HG03521 (cell line): ENCODE results near the gene MED15.
"Not testable (repeated sequence)": the region's sequence is repeated elsewhere in the genome, so short reads cannot be mapped to it uniquely, and the experiment has no call there.

Experiments
- ATAC-seq: cut with Tn5 transposase; IDR thresholded peaks from one replicate; pipeline ENCODE4 v1.9.1; 2021; ENCODE audit warnings: mild to moderate bottlenecking, moderate library complexity; ENCODE audit not compliant: unreplicated experiment

Gene MED15

DNA sequence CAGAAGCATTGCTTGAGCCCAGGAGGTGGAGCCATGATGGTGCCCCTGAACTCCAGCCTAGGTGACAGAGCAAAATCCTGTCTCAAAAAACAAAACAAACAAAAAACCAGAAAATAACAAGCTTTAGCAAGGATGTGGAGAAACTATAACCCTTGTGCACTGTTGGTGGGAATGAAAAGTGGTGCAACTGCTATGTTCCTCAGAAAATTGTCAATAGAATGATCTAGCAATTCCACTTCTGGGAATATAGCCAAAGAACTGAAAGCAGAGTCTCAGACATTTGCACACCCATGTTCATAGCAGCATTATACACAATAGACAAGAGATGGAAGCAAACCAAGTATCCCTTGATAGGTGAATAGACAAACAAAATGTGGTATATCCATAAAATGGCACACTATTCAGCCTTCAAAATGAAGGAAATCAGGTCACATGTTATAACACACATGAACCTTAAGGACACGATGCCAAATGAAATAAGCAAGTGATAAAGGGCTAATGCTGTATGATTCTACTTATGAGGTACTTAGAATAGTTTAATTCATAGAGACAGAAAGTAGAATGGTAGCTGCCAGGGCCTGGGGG is 27.7 kb upstream of the MED15 start:
- no peak for ATAC-seq

DNA sequence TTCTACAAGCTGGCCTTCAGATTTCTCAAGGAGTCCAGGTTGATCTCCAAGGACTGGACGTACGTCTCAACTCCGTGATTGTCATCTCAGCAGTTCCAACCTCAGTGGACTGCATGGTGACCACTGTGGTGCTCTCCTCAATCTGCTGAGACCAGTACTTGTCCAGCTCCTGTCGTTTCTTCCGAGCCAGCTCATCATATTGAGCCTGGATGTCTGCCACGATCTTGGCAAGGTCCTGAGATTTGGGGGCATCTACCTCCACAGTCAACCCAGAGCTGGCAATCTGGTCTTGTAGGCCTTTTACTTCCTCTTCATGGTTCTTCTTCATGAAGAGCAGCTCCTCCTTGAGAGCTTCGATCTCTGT is 24.3 kb upstream of the MED15 start:
- not testable (repeated sequence) for ATAC-seq

DNA sequence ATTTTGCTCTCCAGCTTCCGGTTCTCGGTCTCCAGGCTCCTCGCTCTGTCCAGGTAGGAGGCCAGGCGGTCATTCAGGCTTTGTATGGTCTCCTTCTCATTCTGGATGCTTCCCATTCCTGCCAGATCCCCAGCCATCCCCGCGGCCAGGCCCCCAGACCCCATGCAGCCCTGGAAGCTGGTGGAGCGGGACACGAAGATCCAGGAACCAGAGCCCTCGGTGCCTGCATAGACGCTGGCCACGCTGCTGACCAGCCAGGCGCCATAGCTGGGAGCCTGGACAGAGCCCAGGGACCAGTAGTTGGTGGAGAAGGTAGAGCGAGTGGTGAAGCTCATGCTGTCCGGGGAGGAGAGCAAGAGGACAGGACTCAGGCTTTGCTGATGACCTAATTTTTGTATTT is 23.6 kb upstream of the MED15 start:
- no peak for ATAC-seq

DNA sequence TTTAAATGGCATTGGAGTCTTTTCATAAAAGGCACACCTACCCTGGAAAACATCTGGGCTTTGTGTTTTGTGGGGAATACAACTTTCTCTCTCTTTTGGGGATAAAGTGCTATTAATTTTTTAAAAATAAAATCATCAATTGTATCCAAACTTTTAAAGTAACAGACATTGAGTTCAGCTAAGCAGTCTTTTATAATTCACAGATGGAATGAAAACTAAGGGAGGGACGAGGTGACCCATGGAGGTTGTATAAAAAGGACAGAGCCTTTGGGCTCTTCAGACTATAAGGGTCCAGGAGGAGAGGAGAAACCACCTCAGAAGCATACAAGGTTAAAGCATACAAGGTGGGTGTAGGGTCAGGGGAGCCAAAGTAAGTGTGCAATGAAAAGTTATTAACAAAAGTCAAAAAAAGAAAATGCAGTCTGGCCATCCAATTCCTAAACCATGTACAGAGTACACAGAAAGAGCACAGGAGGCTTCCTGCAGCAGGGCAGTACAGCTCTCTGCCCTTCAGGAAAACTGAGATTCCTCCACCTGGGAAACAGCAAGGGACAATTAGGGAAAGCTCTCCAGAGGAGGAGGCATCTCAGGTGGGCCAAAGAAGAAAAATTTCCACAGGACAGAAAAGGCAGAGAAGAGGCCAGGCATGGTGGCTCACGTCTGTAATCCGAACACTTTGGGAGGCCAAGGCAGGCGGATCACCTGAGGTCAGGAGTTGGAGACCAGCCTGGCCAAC is 22.3 kb upstream of the MED15 start:
- no peak for ATAC-seq

DNA sequence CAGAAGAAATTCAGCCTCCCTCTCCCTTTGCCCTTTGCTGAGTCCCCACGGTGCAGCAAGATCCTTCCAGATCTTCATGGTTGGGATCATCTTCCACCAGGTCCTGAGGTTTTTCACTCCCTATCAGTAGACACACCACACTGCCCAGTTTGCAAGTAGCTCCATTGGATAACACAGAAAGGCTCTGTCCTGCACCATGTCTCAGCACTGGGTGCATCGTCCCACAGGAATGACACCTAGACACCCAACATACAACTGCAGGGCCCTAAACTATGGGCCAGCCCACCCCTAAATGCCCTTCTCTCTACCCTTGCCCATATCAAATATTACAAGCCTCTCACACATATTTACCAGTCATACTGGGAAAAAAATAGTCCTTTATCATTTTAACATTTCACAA is 21.2 kb upstream of the MED15 start:
- no peak for ATAC-seq

DNA sequence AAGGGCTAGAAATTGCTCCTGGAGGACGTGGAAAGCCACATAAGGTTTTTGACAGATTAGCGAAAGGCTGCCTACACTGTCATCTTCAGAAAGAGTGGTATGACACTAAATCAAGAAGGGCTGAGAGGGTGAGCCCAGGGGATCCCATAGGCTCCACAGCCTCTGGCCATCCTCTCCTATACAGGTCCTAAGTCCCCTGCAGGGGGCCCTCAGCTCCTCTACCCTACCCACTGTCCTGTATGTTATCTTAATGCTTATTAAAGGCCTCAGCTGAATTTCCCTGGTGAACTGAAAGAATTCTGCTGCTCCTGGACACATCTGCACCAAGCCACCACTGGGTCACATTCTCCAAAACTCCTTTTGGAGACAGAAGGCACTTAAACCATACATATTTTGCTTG is 19.7 kb upstream of the MED15 start:
- no peak for ATAC-seq

DNA sequence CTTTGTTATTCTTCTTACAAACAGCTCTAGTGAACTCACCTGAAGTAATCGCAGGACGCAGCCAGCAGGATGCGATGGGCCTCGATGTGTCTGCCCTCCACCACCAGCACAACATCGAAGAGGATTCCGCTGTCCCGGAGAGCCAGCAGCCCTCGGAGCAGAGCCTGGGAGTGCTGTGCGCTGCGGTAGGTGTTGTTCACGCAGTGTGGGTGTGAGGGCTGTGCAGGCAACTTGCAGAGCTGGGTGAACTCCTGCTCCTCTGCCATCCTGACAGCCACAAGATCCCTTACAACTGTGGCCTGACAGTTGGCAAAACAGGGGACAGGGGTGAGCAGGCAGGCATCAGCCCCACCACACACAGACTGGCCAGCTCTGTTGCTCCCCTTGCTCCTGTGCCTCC is 18.5 kb upstream of the MED15 start:
- no peak for ATAC-seq

DNA sequence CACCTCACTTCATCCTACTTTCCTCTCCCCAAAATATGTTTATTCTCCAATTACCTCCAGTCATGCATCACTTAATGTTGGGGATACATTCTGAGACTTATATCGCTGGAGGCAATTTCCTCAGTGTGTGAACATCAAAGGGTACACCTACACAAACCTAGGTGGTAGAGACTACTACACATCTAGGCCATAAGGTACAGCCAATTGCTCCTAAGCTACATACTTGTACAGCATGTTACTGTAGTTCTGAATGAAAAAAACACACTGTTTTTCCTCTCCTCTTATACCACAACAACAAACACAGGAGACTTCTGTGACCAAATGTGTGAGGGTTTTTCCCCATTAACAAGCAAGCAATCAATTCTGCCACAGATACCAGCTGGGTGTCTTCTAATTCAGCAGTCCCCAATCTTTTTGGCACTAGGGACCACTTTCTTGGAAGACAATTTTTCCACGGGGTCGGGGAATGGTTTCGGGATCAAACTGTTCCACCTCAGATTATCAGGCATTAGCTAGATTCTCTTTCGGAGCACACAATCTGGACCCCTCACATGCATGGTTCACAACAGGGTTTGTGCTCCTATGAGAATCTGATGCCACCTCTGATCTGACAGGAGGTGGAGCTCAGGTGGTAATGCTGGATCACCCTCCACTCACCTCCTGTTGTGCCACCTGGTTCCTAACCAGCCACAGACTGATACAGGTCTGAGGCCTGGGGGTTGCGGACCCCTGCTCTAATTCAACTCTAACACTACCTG is 17.0 kb upstream of the MED15 start:
- ATAC-seq, result no peak

DNA sequence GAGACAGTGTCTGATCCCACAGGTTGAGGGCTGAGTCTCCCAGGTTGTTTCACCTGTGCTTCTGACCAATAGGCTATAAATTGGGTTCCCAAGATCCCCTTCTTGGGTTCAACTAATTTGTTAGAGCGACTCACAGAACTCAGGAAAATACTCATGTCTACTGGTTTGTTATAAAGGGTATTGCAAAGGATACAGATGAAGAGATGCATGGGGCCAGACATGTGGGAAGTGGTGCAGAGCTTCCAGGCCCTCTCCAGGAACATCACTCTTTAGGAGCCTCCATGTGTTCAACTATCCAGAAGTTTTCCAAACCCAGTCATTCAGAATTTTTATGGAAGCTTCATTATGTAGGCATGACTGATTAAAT is 16.5 kb upstream of the MED15 start:
- no peak for ATAC-seq

DNA sequence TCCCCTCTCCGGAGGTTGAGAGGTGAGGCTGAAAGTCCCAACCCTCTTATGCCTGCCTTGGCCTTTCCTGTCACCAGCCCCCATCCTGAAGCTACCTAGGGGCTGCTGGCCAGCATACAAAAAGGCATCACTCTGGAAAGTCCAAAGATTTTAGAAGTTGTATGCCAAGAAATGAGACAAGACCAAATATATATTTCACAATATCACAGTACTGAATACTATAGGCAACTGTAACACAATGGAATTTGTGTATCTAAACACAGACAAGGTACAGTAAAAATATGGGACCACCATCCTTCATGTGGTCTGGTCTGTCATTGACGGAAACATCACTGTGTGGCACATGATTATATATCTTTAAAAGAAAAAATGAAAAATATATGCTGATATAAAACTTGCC is 16.1 kb upstream of the MED15 start:
- ATAC-seq, result no peak

DNA sequence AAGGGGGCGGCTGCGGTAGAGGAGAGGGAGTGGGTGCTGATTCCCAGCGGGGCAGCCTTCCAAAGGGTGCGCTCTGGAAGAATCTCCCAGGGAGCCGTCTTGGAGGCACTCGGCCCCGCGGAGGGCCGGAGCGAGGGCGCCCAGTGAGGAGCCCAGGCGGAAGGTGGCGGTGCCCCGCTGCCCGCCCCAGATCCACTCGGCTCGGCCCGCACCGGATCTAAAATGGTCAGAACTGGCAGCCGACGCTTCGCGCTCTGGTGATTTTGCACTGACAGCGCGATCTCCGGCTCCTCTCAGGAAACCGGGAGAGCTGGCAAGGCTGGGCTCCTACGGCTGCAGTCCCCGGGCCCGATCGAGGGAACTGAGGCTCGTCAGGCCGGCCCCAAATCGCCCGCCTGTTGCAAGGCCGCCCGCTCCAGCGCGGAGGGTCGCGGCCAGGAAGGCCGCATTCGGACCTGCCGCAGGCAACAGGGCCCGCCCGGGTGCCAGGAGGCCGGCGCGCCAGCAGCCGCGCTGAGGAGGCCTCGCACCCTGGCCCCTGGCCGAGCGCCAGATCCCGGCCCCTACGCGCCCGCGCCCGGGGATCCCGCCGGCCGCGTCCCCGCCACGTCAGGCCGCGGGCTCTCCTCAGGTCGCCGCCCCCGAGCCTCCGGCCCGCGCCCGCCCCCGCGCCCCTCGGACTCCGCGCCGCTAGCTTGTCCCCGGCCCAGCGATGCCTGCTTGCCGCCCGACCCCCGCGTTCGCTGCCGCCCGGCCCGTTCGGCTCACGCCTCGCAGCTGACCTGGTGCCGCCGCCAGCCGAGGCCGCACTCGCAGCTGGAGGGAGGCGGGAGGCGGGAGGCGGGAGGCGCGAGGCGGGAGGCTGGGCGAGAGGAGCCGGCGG is 12.2 kb upstream of the MED15 start, which contains the start of gene KLHL22:
TSS of gene KLHL22 (minus strand) at position 818 of the 883 bp plus-strand sequence. CDS start 6,584 bp downstream, outside the sequence.
- ATAC-seq, result peak; percentile 45

DNA sequence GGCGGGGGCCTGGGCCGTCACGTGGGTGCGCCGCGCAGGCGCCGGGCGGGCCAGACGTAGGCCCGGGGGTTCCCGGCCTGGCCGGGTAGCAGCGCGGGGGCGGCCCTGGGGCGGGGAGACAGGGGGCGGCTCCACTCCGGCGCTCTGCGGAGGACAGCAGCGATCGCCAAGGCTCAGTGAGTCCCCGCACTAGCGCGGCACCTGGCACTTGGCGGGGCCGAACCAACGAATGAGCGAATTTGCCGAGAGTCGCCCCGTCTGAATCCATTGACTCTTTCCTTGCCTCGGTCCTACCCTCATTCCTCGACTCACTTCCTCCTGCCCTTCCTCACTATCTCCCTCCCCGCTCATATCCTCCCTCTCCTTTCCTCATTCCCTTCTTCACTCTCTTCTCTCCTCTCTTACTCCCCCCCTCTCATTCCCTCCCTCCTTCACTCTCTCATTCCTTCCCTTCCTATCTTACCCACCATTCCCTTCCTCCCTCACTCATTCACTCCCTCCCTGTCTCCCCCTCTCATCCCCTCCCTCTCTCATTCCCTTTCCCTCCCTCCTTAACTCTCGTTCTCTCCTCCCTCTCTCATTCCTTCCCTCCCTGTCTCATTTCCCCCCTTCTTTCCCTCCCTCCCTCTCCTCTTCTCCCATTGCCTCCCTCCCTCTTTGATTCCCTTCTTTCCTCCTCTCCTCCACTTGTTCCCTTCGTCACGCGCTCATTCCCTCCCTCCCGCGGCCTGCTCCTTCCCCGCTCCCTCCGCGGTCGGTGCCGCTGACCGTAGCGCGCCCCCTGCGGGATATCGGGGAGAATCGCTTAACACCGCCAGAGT is 11.3 kb upstream of the MED15 start:
- peak; percentile 86 for ATAC-seq

DNA sequence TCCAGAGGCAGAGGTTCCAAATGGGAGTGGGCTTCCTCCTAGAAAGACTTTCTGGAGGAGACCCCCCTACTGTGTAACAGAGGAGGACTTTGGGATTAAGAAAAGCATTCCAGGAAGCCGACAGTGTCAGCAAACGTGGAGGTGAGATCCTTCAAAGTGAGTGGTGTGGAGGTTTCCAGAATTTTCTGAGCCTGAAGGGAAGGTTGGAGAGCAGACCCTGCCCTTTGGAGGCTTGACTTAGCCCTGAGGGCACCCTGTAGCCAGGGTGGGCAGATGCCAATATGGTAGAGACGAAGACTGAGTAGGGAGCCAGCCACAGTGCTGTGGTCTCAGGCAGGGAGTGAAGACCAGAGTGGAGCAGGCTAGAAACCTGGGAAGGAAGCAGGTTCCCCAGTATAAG is 10.0 kb upstream of the MED15 start:
- no peak for ATAC-seq

DNA sequence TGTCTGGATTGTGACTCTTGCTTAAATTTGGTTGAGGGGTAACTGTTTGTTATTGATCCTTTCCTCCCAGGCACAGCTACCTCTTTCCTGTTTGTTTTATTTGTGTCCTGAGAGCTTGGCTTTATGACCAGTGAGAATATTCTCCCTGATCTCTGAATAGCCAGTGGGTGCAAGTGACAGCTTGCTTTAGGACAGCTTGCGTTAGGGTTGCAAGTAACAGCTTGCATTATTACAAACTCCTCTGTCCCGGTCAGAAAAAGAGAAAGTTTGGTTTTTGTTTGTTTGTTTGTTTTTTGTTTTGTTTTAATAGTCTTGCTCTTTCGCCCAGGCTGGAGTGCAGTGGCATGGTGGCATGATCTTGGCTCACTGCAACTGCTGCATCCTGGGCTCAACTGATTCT is 8.5 kb upstream of the MED15 start:
- ATAC-seq, result no peak

DNA sequence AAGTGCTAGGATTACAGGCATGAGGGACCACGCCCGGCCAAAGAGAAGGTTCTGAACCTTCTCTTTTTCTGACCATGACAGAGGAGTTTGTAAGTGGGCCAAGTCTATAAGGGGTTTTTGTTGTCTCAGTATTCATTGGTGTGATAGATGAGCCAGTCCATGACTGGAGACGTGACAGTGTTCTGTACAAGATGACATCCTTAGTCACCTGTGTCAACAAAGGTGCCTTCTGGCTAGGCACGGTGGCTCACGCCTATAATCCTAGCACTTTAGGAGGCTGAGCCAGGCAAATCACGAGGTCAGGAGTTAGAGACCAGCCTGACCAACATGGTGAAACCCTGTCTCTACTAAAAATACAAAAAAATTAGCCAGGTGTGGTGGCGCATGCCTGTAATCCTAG is 7.6 kb upstream of the MED15 start:
- no peak for ATAC-seq

DNA sequence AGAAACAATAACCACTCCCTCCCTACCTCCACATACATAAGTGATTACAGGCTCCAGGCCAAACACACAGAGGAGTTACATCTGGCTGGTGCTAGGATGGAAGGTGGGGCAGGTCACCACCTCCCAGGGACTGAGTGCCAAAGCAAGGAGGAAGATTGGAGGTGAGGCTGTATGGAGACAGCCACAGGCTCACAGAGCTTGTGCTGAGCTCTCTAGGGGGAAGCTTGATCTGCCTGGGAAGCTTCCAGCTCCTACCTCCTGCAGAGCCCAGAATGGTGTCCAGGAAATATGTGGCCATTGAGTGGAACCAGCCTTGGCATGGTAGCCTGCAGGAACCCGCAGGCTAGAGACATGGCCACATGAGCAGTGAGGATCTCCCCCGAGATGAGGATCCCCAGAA is 3.6 kb upstream of the MED15 start:
- no peak for ATAC-seq

DNA sequence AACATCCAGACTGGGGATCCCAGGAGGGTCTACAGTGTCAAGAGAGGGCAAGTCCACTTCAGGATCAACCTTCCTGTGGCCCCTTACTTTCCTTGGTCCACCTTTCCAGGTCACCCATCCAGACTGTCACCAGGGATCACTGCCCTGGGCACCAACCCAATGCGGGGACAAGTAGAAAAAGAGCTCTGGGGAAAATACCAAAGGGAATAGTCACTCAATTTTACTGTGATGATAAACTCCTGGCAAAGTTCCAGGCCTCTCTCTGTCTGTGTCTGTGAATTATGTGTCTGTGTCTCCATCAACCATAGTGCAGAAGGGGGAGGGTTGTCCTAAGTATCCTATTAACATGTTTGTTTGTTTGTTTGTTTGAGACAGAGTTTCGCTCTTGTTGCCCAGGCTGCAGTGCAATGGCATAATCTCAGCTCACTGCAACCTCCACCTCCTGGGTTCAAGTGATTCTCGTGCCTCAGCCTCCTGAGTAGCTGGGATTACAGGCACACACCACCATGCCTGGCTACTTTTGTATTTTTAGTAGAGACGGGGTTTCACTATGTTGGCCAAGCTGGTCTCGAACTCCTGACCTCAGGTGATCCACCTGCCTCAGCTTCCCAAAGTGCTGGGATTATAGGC is 3.0 kb upstream of the MED15 start:
- not testable (repeated sequence) for ATAC-seq

DNA sequence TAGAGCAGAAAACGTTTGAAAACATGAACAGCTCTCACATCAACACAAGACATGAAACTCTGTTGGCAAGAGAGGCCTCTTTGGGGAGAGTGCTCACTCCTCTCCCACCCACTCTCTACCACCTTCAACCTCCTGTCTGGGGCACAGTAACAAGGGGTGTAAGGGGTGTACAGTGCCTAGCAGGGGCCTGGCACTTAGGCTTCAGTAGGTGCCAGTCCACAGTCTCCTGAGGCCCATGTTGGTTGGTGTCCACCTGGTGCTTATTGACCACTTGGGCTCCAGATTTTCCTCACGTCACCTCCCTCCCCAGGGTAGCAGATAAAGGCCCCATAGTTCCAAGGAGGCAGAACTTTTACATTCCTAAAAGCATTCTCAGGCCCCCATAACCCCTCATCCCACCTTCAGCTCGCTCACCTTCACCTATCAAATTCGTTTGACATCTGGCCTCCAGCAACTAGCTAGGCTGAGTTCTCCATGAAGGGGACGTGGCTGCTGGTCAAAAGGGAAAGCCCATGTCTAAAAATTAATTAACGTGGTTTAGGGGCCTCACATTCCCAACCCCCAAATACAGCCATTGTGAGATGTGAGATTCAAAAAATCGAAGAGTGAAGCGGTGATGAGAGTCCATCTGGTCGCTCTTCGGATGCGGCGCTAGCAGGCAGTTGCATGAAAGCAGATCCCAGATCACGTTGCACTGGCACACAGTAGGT is 712 bp upstream of the MED15 start:
- no peak for ATAC-seq

DNA sequence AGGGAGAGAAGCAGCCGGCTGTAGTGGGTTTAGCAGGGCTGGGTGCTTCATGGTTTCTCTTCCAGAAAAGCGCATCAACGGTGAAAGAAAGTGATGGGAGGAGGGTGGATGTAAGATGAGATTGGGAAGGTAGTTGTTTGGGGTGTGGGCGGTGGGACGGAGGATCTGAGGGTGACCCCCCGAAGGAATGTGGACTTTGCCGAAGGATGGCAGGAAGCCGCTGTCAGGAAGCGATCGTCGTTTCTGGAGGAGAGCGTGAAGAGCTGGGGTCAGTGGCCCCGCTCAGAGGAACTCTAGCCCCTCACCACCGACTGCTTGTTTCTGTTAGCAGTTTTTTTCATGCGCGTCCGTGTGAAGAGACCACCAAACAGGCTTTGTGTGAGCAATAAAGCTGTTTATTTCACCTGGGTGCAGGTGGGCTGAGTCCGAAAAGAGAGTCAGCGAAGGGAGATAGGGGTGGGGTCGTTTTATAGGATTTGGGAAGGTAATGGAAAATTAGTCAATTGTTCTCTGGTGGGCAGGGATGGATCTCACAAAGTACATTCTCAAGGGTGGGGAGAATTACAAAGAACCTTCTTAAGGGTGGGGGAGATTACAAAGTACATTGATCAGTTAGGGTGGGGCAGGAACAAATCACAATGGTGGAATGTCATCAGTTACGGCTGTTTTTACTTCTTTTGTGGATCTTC is 801 bp downstream of the MED15 start:
- ATAC-seq, result not testable (repeated sequence)
